ENCODE measurements around the gene FBXO42. TPM values are rescaled to one million over a fixed set of nuclear protein-coding genes. Genes with fewer than 3 reads are reported as not detected.

The FBXO42 gene
- total and polyA plus RNA-seq, 2 donors (not counting 3 experiments of a cell fraction or from before 2014, with no cell fraction given) = 16.3 to 20.4 TPM

- dilution Hi-C loops (cut with MboI; ENCODE audit: extremely low pct_ligation_motif_present, low sequenced_read_pairs) = no loop called here
Measured at GRCh38 chr1:16209847-16210407, 142.4 kb downstream of the FBXO42 start.

More at GRCh38 chr1:16209847-16210407, 142.4 kb downstream of the FBXO42 start:
- Histone ChIP-seq H3K4me3 (replicated peaks in 1 of 3; ENCODE audit: insufficient read depth in 1 of 3, low read depth in 1 of 3, low read length in 3 of 3) (no peak overlapping the region), H3K79me2 (ENCODE audit: control insufficient read depth, insufficient read depth, low read length) (no peaks in the 10 kb centered on the region), H3K4me2 (ENCODE audit: insufficient read depth, low read length) (no peak overlapping the region), H3K9me1 (replicated peaks; ENCODE audit: control insufficient read depth, extremely low read depth, insufficient read depth, low read length) (no peaks in the 10 kb centered on the region), H3K27ac (ENCODE audit: insufficient read depth, low read depth, low read length) (no peak overlapping the region), H3K9ac (replicated peaks; ENCODE audit: extremely low read depth, insufficient read depth, low read length) (no peak overlapping the region), H3K9me3 (replicated peaks; ENCODE audit: control insufficient read depth, insufficient read depth, low read length) (no peaks in the 10 kb centered on the region), H3K4me1 (ENCODE audit: control insufficient read depth, extremely low read depth, insufficient read depth, low read length) (peaks cover 9% of the 10 kb centered on the region), H3K27me3 (ENCODE audit: control insufficient read depth in 2 of 2, insufficient read depth in 2 of 2, low read length in 2 of 2) (no peaks in the 10 kb centered on the region), H2AFZ (ENCODE audit: low read depth, low read length) (no peak overlapping the region), H4K20me1 (replicated peaks; ENCODE audit: control insufficient read depth, extremely low read depth, insufficient read depth, low read length) (no peaks in the 10 kb centered on the region), H3K36me3 (ENCODE audit: control insufficient read depth in 2 of 2, extremely low read depth in 1 of 2, insufficient read depth in 2 of 2, low read length in 2 of 2) (no peaks in the 10 kb centered on the region)
- no peak for FAIRE-seq
- TF ChIP-seq POLR2A (IDR thresholded peaks at IDR 0.05; ENCODE audit: low read depth, low read length) = no peak
- no peak for TF ChIP-seq FOS (IDR thresholded peaks at IDR 0.05; ENCODE audit: borderline replicate concordance, insufficient read depth, low read length)
- TF ChIP-seq CTCF (IDR thresholded peaks at IDR 0.05; ENCODE audit: extremely low read depth in 1 of 2, insufficient read depth in 1 of 2, low read depth in 1 of 2, low read length in 2 of 2) = no peak
- TF ChIP-seq EZH2 (IDR thresholded peaks at IDR 0.05; ENCODE audit: borderline replicate concordance, low read depth, low read length, severe bottlenecking) = no peak
- no peak for TF ChIP-seq POLR2AphosphoS5 (IDR thresholded peaks at IDR 0.05; ENCODE audit: insufficient read depth, low read depth, low read length)
- no peak for TF ChIP-seq GATA2 (IDR thresholded peaks at IDR 0.05; ENCODE audit: insufficient read depth, insufficient read length, low read depth, low read length)
- no peak for TF ChIP-seq JUN (IDR thresholded peaks at IDR 0.05; ENCODE audit: borderline replicate concordance, insufficient read depth, insufficient read length, low read depth)
- no peak for TF ChIP-seq MAX (IDR thresholded peaks at IDR 0.05; ENCODE audit: insufficient read depth, insufficient read length)
- TF ChIP-seq MYC (IDR thresholded peaks at IDR 0.05; ENCODE audit: low read depth, low read length) = no peak
- ChIA-PET CTCF (no interaction called here), POLR2A (no interaction called here)
- intact Hi-C loops (cut with micrococcal nuclease) = loop anchor here (5.0 to 10.0 kb wide), 2 partner anchors 142 to 235 kb away; partner anchors contain the start of genes FBXO42 and NECAP2
- no TSS peak for BruUV-seq (replicated peaks)
- no peak for DNase-seq (ENCODE audit: low read depth, low spot score)

All from endothelial cell of umbilical vein (primary cell).